H1 (cell line): ENCODE measurements around the gene NEFH. TPM values are rescaled to one million over a fixed set of nuclear protein-coding genes. Genes with fewer than 3 reads are reported as not detected.

Experiments
- CHD7 ChIP-seq: fragments of 300-600 bp; sonication (generic); IDR thresholded peaks from 2 replicates; pipeline ENCODE4 v1.7.1; 2012; ENCODE audit warnings: low read length, moderate library complexity, mild to moderate bottlenecking, inconsistent platforms; ENCODE audit not compliant: insufficient replicate concordance
- JUND ChIP-seq: IDR thresholded peaks from 2 replicates; pipeline ENCODE4 v1.6.1; 2011; ENCODE audit warnings: mild to moderate bottlenecking, improper control_type of control experiment, low read length
- RXRA ChIP-seq: IDR thresholded peaks from 2 replicates; pipeline ENCODE4 v1.6.1; 2011; ENCODE audit warnings: low read depth, mild to moderate bottlenecking, low read length, moderate library complexity; ENCODE audit not compliant: insufficient read depth
- polyA plus RNA-seq, 7 experiments: library from polyadenylated mRNA; depleted of rRNA in 3 of 7; stranded (reverse) in 5 of 7; unstranded in 2 of 7; fragments of >200 nt in 5 of 7; fragments of 200-250 nt in 2 of 7; gene quantifications; 1 replicate in 5 of 7; 2 replicates in 1 of 7; 4 replicates in 1 of 7; pipeline versions ENCODE4 v1.2.1 to v1.2.3, GENCODE V29; 2011 to 2013; ENCODE audit warnings: missing spikeins in 2 of 7, mixed read lengths in 2 of 7
- total RNA-seq: library from RNA; stranded (reverse); fragmentation: NEBNext Ultra II Directional; extraction: Animal tissue kit (Norgen Biotek cat#: 25700); gene quantifications from 2 replicates; pipeline ENCODE4 v1.2.1, GENCODE V29; 2021

Gene NEFH
- total and polyA plus RNA-seq, 2 of the 8 experiments (the other 6 are each of a cell fraction or from before 2014, with no cell fraction given): 0.57 to 2.3 TPM

- TF ChIP-seq CHD7 (no peak), RXRA (no peak), JUND (no peak)
These were observed 21.5 kb upstream of the NEFH start (continued) for GRCh38 chr22:29458551-29458950.
